Measurements from ENCODE around the gene GARNL3.

GARNL3 gene

DNA sequence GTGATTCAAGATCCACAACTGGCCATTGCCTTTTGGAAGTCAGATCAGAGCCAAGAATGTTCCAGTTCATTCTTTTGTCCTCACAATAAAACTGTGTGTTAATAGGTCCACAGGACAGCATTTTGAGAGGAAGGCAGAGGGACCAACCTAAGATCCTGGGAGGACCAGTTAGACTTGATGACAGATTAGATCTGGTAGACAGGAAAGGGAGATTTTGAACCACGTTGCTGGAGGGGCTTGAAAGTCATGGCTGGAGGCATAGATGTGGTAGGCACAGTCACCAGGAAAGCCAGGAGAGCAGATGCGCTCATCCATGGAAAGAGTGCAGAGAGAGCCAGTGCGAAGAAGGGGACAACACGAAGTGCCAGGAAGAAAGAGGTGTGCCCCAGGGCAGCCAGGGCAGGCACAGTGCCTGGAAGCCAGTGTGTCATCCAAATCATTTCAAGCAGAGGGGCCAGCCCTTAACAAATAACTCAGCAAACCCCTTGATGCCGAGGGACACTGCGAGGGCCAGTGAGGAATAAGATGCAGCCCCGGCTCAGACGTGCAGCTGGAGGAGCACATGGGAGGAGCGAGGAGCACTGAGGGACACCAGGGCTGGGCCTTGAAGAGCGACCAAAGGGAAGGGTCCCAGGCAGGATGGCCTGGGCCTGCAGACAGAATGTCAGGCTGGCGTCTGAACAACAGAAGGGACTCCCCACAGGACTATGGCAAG is 119.6 kb downstream of the GARNL3 start:
- H3K27me3 ChIP-seq (ENCODE audit: insufficient read depth, low read length, poor library complexity, severe bottlenecking): peaks cover 80% of the 10 kb centered on the region
- 0 out of 2 replicates have a peak, but pooled peaks cover 5% of the 10 kb centered on the region for H3F3A ChIP-seq (ENCODE audit: low read depth)
- H3K36me3 ChIP-seq (ENCODE audit: insufficient read depth, low read length): no peaks in the 10 kb centered on the region
- H3K9ac ChIP-seq (ENCODE audit: low read depth, low read length, poor library complexity, severe bottlenecking): no peak overlapping the region
- H3K9me3 ChIP-seq (ENCODE audit: insufficient read depth, low read depth, low read length): no peaks in the 10 kb centered on the region
- no peak overlapping the region for H2AFZ ChIP-seq (ENCODE audit: low read length)
- H3K9me2 ChIP-seq (replicated peaks; ENCODE audit: low read depth, low read length): no peaks in the 10 kb centered on the region
- no peaks in the 10 kb centered on the region for H4K20me1 ChIP-seq (ENCODE audit: insufficient read depth, low read length, poor library complexity, severe bottlenecking)
- H3K79me2 ChIP-seq (ENCODE audit: insufficient read depth, low read length): no peaks in the 10 kb centered on the region
- TF ChIP-seq EZH2phosphoT487 (IDR thresholded peaks at IDR 0.05; ENCODE audit: borderline replicate concordance) (no peak), CTCF (conservative IDR thresholded peaks at IDR 0.05; ENCODE audit: low read length) (no peak)
- H3K4me2 ChIP-seq (ENCODE audit: low read depth, low read length, poor library complexity, severe bottlenecking): no peak overlapping the region
- peaks cover 13% of the 10 kb centered on the region for H3K4me1 ChIP-seq (ENCODE audit: insufficient read depth, low read length, poor library complexity, severe bottlenecking)
- H3K4me3 ChIP-seq (ENCODE audit: low read length, poor library complexity, severe bottlenecking): no peak overlapping the region

GRCh38 chr9:127384901-127385300 is 120.3 kb downstream of the GARNL3 start:
- H3K9ac ChIP-seq (ENCODE audit: low read depth, low read length, poor library complexity, severe bottlenecking): no peak overlapping the region
- H3F3A ChIP-seq (ENCODE audit: low read depth): 0 out of 2 replicates have a peak, but pooled peaks cover 5% of the 10 kb centered on the region
- peaks cover 86% of the 10 kb centered on the region for H3K27me3 ChIP-seq (ENCODE audit: insufficient read depth, low read length, poor library complexity, severe bottlenecking)
- H4K20me1 ChIP-seq (ENCODE audit: insufficient read depth, low read length, poor library complexity, severe bottlenecking): peaks cover under 1% of the 10 kb centered on the region
- no peaks in the 10 kb centered on the region for H3K36me3 ChIP-seq (ENCODE audit: insufficient read depth, low read length)
- H3K4me3 ChIP-seq (ENCODE audit: low read length, poor library complexity, severe bottlenecking): no peak overlapping the region
- H3K79me2 ChIP-seq (ENCODE audit: insufficient read depth, low read length): no peaks in the 10 kb centered on the region
- H3K4me2 ChIP-seq (ENCODE audit: low read depth, low read length, poor library complexity, severe bottlenecking): no peak overlapping the region
- no peaks in the 10 kb centered on the region for H3K9me2 ChIP-seq (replicated peaks; ENCODE audit: low read depth, low read length)
- H2AFZ ChIP-seq (ENCODE audit: low read length): no peak overlapping the region
- TF ChIP-seq CTCF (conservative IDR thresholded peaks at IDR 0.05; ENCODE audit: low read length) (no peak; the same call in 1 of the 2 replicates), EZH2phosphoT487 (IDR thresholded peaks at IDR 0.05; ENCODE audit: borderline replicate concordance) (no peak)
- peaks cover 13% of the 10 kb centered on the region for H3K4me1 ChIP-seq (ENCODE audit: insufficient read depth, low read length, poor library complexity, severe bottlenecking)
- no peaks in the 10 kb centered on the region for H3K9me3 ChIP-seq (ENCODE audit: insufficient read depth, low read depth, low read length)

DNA sequence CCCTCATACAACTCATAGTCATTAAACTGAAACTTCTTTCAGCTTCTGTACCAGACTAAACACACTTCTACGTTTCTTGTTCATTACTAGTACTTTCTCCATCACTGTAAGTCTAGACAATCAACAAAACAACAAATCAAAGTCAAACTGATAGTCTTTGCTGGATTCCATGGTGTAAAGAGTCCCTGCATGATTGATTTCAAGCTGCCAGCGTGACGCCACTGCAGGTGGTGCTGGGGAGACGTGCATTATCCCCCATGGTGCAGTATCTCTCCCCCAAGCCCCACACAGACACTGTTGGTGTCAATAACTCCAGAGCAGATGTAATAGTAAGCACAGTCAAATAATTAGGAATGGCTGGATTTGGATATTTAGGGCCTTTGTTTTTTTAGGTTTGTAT is 121.7 kb downstream of the GARNL3 start:
- peaks cover 13% of the 10 kb centered on the region for H3K4me1 ChIP-seq (ENCODE audit: insufficient read depth, low read length, poor library complexity, severe bottlenecking)
- peaks cover 86% of the 10 kb centered on the region for H3K27me3 ChIP-seq (ENCODE audit: insufficient read depth, low read length, poor library complexity, severe bottlenecking)
- H3K9me2 ChIP-seq (replicated peaks; ENCODE audit: low read depth, low read length): no peaks in the 10 kb centered on the region
- H3K4me2 ChIP-seq (ENCODE audit: low read depth, low read length, poor library complexity, severe bottlenecking): no peak overlapping the region
- no peaks in the 10 kb centered on the region for H3K79me2 ChIP-seq (ENCODE audit: insufficient read depth, low read length)
- no peaks in the 10 kb centered on the region for H3K9me3 ChIP-seq (ENCODE audit: insufficient read depth, low read depth, low read length)
- 0 out of 2 replicates have a peak, but pooled peaks cover 5% of the 10 kb centered on the region for H3F3A ChIP-seq (ENCODE audit: low read depth)
- H3K36me3 ChIP-seq (ENCODE audit: insufficient read depth, low read length): no peaks in the 10 kb centered on the region
- H2AFZ ChIP-seq (ENCODE audit: low read length): no peak overlapping the region
- TF ChIP-seq CTCF (conservative IDR thresholded peaks at IDR 0.05; ENCODE audit: low read length) (no peak), EZH2phosphoT487 (IDR thresholded peaks at IDR 0.05; ENCODE audit: borderline replicate concordance) (no peak)
- peaks cover 7% of the 10 kb centered on the region for H4K20me1 ChIP-seq (ENCODE audit: insufficient read depth, low read length, poor library complexity, severe bottlenecking)
- no peak overlapping the region for H3K9ac ChIP-seq (ENCODE audit: low read depth, low read length, poor library complexity, severe bottlenecking)
- no peak overlapping the region for H3K4me3 ChIP-seq (ENCODE audit: low read length, poor library complexity, severe bottlenecking)

Data from Loucy (cell line).